Spleen (tissue), 11 donors: ENCODE measurements around the gene CARD10. TPM values are rescaled to one million over a fixed set of nuclear protein-coding genes. Genes with fewer than 3 reads are reported as not detected.

ENCODE experiments used
- DNase-seq: peaks from one replicate; pipeline ENCODE4 v3.0.0-alpha.2; 2020
- H3K27ac ChIP-seq, 8 donors: fragments of 200-600 bp; sonication (generic) in 7 of 8; 1 replicate in 4 of 8; 2 replicates in 4 of 8; pipeline versions ENCODE4 v1.5.0 to v1.8.0; 2016 to 2021; ENCODE audit warnings: inconsistent platforms in 4 of 8, mild to moderate bottlenecking in 4 of 8, moderate library complexity in 1 of 8
- H3K27me3 ChIP-seq, 7 donors: fragments of 200-600 bp; sonication (generic) in 6 of 7; replicated peaks in 1 of 7; 1 replicate in 4 of 7; 2 replicates in 3 of 7; pipeline versions ENCODE4 v1.5.0 to v1.8.0; 2016 to 2021; ENCODE audit warnings: inconsistent platforms in 3 of 7, mild to moderate bottlenecking in 1 of 7
- H3K36me3 ChIP-seq, 6 donors: fragments of 200-600 bp; sonication (generic) in 5 of 6; 1 replicate in 4 of 6; 2 replicates in 2 of 6; pipeline versions ENCODE4 v1.5.0 to v1.8.0; 2016 to 2021; ENCODE audit warnings: inconsistent platforms in 2 of 6
- H3K4me1 ChIP-seq, 6 donors: fragments of 200-600 bp; sonication (generic) in 5 of 6; 1 replicate in 3 of 6; 2 replicates in 3 of 6; pipeline versions ENCODE4 v1.5.0 to v1.8.0; 2016 to 2021; ENCODE audit warnings: inconsistent platforms in 3 of 6
- H3K4me3 ChIP-seq, 8 donors: fragments of 200-600 bp; sonication (generic) in 7 of 8; 1 replicate in 4 of 8; 2 replicates in 4 of 8; pipeline versions ENCODE4 v1.5.0 to v1.8.0; 2016 to 2021; ENCODE audit warnings: inconsistent platforms in 4 of 8, mild to moderate bottlenecking in 4 of 8, moderate library complexity in 2 of 8
- H3K9me3 ChIP-seq, 8 donors: fragments of 200-600 bp; sonication (generic) in 7 of 8; 1 replicate in 4 of 8; 2 replicates in 4 of 8; pipeline versions ENCODE4 v1.5.0 to v1.8.0; 2016 to 2021; ENCODE audit warnings: inconsistent platforms in 4 of 8
- CTCF ChIP-seq, 11 experiments: fragments of 200-600 bp in 7 of 11; fragments of 450-650 bp in 4 of 11; sonication (generic) in 4 of 11; IDR thresholded peaks in 8 of 11; conservative IDR thresholded peaks in 3 of 11; 1 replicate in 7 of 11; 2 replicates in 4 of 11; pipeline versions ENCODE4 v1.4.0 to v1.8.0; 2016 to 2021; ENCODE audit warnings: antibody characterized with exemption in 11 of 11, inconsistent platforms in 4 of 11, mild to moderate bottlenecking in 1 of 11
- POLR2A ChIP-seq, 3 donors: fragments of 450-650 bp; IDR thresholded peaks; one replicate each; pipeline ENCODE4 v1.5.1; 2017; ENCODE audit warnings: antibody characterized with exemption in 3 of 3, mild to moderate bottlenecking in 1 of 3
- POLR2AphosphoS5 ChIP-seq, 3 donors: sonication (generic); formaldehyde crosslinking; IDR thresholded peaks; one replicate each; pipeline ENCODE4 v1.5.1; 2017; ENCODE audit warnings: antibody characterized with exemption in 3 of 3
- WGBS, 5 donors: extraction: QIAGEN DNeasy Blood & Tissue Kit in 3 of 5; methylation state at CpG; one replicate each; pipeline versions ENCODE4 v1.1.5 to v1.1.7; 2013 to 2018; 5-methylcytosine and 5-hydroxymethylcytosine counted together
- intact Hi-C: fragments of 100-400 bp; cut with DNase I; formaldehyde crosslinking; loops from one replicate; pipeline ENCODE4 v1.15.0; 2023; ENCODE audit warnings: low total_unique reads
- polyA plus RNA-seq, 3 donors: library from polyadenylated mRNA; stranded (reverse); fragments of 200-250 nt; gene quantifications; one replicate each; pipeline ENCODE4 v1.2.1, GENCODE V29; 2013
- total RNA-seq, 7 donors: library from RNA; depleted of rRNA in 3 of 7; stranded (reverse); fragments of >200 nt in 3 of 7; fragmentation: NEBNext Ultra II Directional in 4 of 7; extraction: Animal tissue kit (Norgen Biotek cat#: 25700) in 4 of 7; gene quantifications; one replicate each; pipeline versions ENCODE4 v1.1.0 to v1.2.1, GENCODE V29; 2016 to 2021
- donor health status: healthy with polysubstance abuse.
- donor health status: DM: no; HTN: no; CAD: no; lungs with moderate emphysema.
- donor health status: DM: no; HTN: no; CAD: no.
- donor health status: Bipolar disorder and iron deficiency.
- donor health status: healthy.
- donor health status: DM: no; HTN: no; CAD: no.
- donor health status: DM: yes; HTN: yes; CAD: no.

Gene CARD10
- total and polyA plus RNA-seq, 10 donors, result 2.5 to 12.5 (median 9.5) TPM

GRCh38 chr22:37491559-37492427 is 27.4 kb downstream of the CARD10 start:
- intact Hi-C loops, result no loop called here
- Histone ChIP-seq H3K4me3 (no peak overlapping the region), H3K27ac (no peak overlapping the region), H3K27me3 (no peaks in the 10 kb centered on the region), H3K36me3 (peaks cover 0 to 15% (median 0%) of the 10 kb centered on the region in 6 donors), H3K4me1 (peaks cover 4 to 21% (median 7%) of the 10 kb centered on the region in 6 donors), H3K9me3 (no peaks in the 10 kb centered on the region)
- no peak for DNase-seq
- TF ChIP-seq CTCF (IDR thresholded peaks at IDR 0.05 in 8 of 11, conservative IDR thresholded peaks at IDR 0.05 in 3 of 11) (no peak), POLR2AphosphoS5 (IDR thresholded peaks at IDR 0.05) (no peak), POLR2A (IDR thresholded peaks at IDR 0.05) (no peak)
- 71 to 89% (median 78%) methylated on average over 12 to 21 of the region's 22 CpGs for WGBS, 5 donors

GRCh38 chr22:37491106-37491505 is 28.1 kb downstream of the CARD10 start:
- H3K9me3 ChIP-seq, result no peaks in the 10 kb centered on the region
- 91 to 98% (median 97%) methylated on average over 7 to 16 of the region's 16 CpGs for WGBS, 5 donors
- no peak overlapping the region for H3K27ac ChIP-seq
- TF ChIP-seq POLR2AphosphoS5 (IDR thresholded peaks at IDR 0.05) (no peak), CTCF (IDR thresholded peaks at IDR 0.05 in 8 of 11, conservative IDR thresholded peaks at IDR 0.05 in 3 of 11) (no peak), POLR2A (IDR thresholded peaks at IDR 0.05) (no peak)
- intact Hi-C loops, result no loop called here
- H3K4me3 ChIP-seq, result no peak overlapping the region
- no peak for DNase-seq
- H3K4me1 ChIP-seq, result peaks cover 7 to 28% (median 13%) of the 10 kb centered on the region in 6 donors
- H3K36me3 ChIP-seq, result peaks cover 0 to 12% (median 0%) of the 10 kb centered on the region in 6 donors
- no peaks in the 10 kb centered on the region for H3K27me3 ChIP-seq

- Histone ChIP-seq H3K36me3 (peaks cover 0 to 12% (median 0%) of the 10 kb centered on the region in 6 donors), H3K27ac (no peak overlapping the region), H3K4me1 (peaks cover 7 to 39% (median 22%) of the 10 kb centered on the region in 6 donors), H3K27me3 (no peaks in the 10 kb centered on the region), H3K4me3 (no peak overlapping the region), H3K9me3 (no peaks in the 10 kb centered on the region)
- TF ChIP-seq POLR2AphosphoS5 (IDR thresholded peaks at IDR 0.05), result no peak
- TF ChIP-seq CTCF (IDR thresholded peaks at IDR 0.05 in 8 of 11, conservative IDR thresholded peaks at IDR 0.05 in 3 of 11), result no peak
- no peak for TF ChIP-seq POLR2A (IDR thresholded peaks at IDR 0.05)
- DNase-seq, result no peak
- intact Hi-C loops, result no loop called here
- 91 to 99% (median 95%) methylated on average over 9 to 10 of the region's 10 CpGs for WGBS, 5 donors
Observed at GRCh38 chr22:37489983-37490382, 29.2 kb downstream of the CARD10 start.
